HG02840 (cell line): ENCODE results near the gene KCNK5.

ENCODE experiments used
- ATAC-seq: cut with Tn5 transposase; IDR thresholded peaks from one replicate; pipeline ENCODE4 v1.9.1; 2021; ENCODE audit warnings: mild to moderate bottlenecking, moderate library complexity, moderate number of reproducible peaks; ENCODE audit not compliant: unreplicated experiment, low FRiP score

The KCNK5 gene

DNA sequence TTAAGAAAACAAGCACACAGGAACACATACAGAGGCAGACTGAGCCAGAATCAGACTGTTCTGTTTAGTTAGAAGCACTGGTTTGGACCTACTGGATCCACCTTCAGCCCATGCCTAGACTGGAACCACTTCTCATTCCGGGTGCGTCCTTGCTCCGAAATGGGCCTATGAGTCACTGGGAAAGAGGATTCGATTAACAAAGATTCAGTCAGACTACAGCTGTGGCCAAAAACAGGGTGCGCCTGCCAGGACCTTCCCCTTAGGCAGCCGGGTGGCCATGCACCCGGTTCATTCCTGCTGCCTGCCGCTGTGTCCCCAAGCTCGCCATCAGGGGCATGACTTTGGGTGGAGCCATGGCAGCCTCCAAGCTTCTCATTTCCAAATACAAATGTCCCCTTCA lies 14.5 kb upstream of the KCNK5 start:
- no peak for ATAC-seq

DNA sequence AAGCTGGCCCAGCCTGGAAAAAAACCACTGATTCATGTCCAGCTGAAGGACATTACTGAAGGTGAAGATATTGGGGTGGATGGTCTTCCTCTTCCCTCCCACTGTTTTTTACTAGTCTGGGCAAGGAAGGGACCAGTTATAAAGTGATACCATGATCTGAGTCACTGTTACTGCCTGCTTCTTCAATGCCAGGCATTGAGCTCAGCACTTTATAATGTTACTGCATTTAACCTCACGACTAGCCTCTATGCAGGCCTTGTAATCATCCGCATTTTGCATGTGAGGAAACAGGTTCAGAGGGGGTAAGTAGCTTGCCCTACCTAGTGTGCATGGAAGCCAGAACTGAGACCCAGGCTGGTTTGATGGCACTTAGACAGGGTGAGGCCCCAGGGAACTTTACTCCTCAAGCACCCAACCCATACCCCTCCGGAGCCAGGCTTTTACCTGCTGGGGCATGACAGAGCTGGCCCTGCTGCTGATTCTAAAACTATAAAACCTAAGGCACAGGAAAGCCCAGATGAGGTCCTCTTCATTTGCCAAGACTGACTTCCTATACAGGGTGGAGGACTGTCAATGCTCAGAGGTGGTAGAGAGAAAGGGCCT lies 11.0 kb upstream of the KCNK5 start:
- no peak for ATAC-seq

DNA sequence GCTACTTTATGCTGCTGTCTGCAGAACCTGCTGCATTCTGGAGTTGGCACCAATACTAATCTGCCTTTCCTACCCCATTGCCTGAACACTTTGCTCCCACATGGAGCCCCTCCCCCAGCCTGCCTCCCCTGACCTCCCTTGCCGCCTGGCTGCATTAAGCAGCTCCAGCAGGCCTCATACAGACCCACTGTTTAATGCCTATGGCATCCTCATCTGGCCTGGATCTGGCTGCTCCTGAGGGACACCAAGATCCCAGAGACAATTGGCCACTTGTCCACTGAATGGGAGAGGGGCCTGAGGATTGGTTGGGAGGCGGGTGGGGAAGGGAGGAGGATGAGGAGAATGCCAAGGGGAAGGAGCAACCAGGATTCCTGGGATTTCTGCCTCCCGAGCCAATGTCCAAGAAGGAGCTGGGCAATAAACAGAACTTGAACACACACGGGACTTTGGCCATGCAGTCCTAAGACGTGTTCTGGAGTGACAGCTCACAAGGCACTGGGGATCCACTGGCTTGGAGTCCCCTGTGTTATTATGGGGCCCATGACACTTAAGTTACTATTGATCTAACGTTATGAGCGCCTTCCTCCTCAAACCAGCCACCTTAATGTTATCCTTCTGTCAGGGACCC lies 10.4 kb upstream of the KCNK5 start:
- no peak for ATAC-seq

DNA sequence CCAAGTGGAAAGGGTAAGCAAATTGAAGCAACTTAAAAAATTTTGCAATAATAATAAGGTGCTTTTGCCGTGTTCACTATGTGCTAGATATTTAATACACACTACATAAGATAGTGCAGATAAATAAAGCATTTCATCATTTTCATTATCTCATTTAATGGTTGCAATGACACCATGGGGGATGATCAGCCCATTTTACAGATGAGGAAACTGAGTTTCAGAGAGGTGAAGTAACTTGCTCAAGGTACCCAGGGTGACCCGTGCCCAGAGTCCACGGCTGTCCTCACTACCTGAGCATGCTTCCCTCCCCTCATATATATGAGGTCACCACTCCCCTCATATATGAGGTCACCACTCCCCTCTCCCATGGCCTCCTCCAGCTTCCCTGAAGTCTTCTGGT lies 7.5 kb upstream of the KCNK5 start:
- ATAC-seq: no peak

DNA sequence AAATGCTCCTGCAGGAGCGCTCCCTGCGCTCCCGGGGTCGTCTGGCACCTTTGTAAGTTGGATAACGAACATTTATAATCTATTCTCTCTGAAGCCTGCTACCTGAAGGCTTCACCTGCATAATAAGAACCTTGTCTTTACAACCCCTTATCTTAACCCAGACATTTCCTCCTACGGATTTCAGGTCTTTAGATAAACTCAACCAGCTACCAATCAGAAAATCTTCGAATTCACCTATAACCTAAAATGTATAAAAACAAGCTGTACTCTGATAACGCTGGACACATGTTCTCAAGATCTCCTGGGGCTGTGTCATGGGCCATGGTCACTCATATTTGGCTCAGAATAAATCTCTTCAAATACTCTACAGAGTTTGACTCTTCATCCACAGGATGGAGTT lies 4.1 kb upstream of the KCNK5 start:
- ATAC-seq: no peak

GRCh38 chr6:39231521-39232243 lies 2.4 kb upstream of the KCNK5 start:
- no peak for ATAC-seq

DNA sequence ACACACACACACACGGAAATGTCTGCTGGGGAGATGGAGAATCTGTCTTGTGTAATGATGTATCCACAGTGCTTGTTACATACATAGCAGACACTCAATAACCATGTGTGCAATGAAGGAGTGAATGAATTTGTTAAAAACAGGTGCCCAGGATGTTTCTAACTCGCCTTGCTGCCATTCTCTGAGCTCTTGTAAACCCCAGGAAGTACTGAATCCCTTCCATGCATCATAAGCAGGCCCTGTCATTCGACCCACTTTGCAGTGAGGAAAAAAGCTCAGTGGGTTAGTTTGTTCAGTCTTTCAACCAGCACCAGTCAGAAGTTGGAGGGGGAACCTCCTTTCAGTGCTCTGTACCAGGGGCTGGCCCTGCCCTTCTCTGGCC lies 1.4 kb upstream of the KCNK5 start:
- ATAC-seq: no peak

DNA sequence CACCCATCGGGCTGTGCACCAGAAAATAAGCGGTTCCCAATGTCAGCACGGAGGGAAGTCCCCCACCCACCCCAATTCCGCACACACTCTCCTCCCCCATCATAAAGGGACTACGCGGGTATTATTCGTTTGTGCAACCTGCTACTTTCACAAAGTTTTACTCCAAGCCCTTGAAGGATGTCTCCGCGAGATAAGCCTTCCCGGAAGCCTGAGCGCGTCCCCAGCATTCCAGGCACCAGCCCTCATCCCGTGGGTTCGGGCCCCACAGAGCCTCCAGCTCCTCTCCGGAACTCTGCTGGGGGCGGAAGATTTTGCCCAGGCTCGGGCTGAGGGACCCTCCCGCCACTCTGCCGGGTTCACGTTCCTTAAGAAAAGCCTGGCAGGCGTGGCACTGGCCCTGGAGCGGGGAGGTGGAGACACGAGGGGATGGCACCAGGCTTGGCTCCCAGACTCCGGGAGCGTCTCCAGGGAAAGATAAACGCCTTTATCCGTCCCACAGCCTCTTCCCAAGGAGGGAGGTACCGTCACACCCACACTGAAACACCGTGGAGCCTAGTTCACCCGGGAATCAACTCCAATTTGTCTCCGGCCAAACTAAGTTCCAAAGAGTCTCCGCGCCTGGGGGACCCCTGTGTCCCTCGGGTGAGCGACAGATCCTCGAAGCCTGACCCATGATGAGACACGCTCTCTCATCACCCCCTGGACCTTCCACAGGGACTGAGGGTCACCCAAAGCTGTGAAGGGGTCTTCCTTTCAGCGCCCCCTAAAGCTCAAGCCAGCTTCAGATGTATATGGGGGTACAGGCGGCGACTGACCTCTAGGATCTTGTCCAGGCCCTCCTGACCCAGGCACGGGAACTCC lies 934 bp downstream of the KCNK5 start:
- no peak for ATAC-seq

GRCh38 chr6:39227476-39227875 lies 1.8 kb downstream of the KCNK5 start:
- ATAC-seq: no peak

GRCh38 chr6:39226639-39227329 lies 2.5 kb downstream of the KCNK5 start:
- no peak for ATAC-seq

GRCh38 chr6:39225946-39226437 lies 3.3 kb downstream of the KCNK5 start:
- ATAC-seq: no peak

DNA sequence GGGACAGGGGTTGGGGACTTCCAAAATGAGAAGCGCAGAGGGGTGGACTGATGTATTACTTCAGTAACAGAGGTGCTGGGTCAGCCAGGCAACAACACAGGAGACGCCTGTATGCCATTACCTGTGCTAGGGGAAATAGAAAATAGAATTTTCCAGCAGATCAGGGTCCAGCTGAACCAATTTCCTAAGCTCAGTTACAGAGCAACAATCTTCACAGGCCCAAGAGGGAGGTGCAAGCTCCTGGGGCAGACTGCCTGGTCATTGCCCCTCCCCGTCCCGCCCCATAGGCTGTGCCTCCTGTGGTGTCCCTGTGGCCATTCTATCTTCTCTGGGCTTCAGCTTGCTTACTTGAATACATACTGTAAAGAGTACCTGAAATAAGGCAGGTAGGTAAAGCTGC lies 3.7 kb downstream of the KCNK5 start:
- no peak for ATAC-seq

DNA sequence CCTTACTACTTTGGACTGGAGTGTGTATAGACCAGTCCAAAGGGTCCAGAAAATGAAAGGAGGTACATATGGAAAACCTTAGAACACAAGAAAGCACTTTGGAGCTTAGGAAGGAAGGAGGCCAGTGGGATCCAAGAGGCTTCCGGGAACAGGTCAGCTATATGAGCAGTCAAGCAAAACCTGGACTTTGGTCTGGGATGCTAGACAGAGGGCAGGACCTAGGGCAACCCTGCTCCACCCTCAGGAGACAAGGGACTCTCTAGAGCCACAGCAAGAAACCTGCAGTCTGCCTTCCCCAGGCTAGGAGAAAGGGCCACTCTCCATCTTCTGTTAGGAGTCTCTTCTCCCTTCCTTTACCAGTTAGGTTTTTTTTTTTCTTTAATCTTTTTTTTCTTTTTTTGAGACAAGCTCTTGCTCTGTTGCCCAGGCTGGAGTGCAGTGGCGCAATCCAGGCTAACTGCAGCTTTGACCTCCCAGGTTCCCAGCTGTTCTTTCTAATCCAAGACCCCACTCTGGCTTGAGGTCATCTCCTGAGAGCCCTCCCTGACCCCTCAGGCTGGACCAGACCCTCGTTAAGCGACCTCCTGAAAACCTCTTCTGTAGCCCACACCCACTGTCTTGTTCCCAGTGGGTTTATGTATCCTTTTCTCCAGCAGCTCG lies 4.6 kb downstream of the KCNK5 start:
- ATAC-seq: no peak

- ATAC-seq: no peak
These were observed 5.3 kb downstream of the KCNK5 start for GRCh38 chr6:39224011-39224410.

- no peak for ATAC-seq
These were observed 5.7 kb downstream of the KCNK5 start for GRCh38 chr6:39223555-39223954.

- no peak for ATAC-seq
These were observed 6.2 kb downstream of the KCNK5 start for GRCh38 chr6:39223061-39223460.

- no peak for ATAC-seq
These were observed 7.3 kb downstream of the KCNK5 start for GRCh38 chr6:39221779-39222641.

DNA sequence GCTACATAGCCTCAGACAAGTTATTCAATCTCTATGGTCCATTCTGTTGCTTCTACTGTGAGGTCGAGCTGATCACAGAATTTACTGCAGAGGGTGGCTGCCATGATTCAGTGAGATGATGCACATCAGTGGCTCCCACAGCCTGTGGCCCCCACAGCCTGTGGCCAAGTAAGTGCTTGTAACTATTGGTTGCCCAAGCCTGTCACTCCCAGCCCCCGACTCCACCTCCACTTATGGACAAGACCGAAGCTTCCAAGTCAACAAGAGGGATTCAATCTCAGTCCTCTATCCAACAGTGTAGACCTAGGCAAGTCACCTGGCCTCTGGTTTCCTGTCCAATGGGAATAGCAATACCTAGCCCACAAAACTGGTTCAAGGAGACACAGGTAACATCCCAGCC lies 8.2 kb downstream of the KCNK5 start:
- ATAC-seq: no peak
